Endodermal cell (in vitro differentiated cells): ENCODE measurements around the gene HECW1. TPM values are rescaled to one million over a fixed set of nuclear protein-coding genes. Genes with fewer than 3 reads are reported as not detected.

ENCODE experiments used
- DNase-seq: peaks from one replicate; pipeline ENCODE4 v3.0.0-alpha.2; 2017
- H3K27ac ChIP-seq: 2 replicates; pipeline ENCODE4 v1.5.1; 2013; ENCODE audit warnings: mild to moderate bottlenecking, low read depth, low read length, moderate library complexity
- H3K27me3 ChIP-seq: 2 replicates; pipeline ENCODE4 v1.6.1; 2013; ENCODE audit warnings: mild to moderate bottlenecking, low read length, moderate library complexity; ENCODE audit not compliant: insufficient read depth, control insufficient read depth, poor library complexity, severe bottlenecking
- H3K36me3 ChIP-seq: 2 replicates; pipeline ENCODE4 v1.7.0; 2013; ENCODE audit warnings: mild to moderate bottlenecking, low read length, moderate library complexity; ENCODE audit not compliant: control insufficient read depth, insufficient read depth
- H3K4me1 ChIP-seq: one replicate; pipeline ENCODE4 v1.7.0; 2013; ENCODE audit warnings: low read length; ENCODE audit not compliant: control insufficient read depth, insufficient read depth
- H3K4me3 ChIP-seq: 2 replicates; pipeline ENCODE4 v1.5.1; 2013; ENCODE audit warnings: mild to moderate bottlenecking, low read length, moderate library complexity
- H3K9ac ChIP-seq: 2 replicates; pipeline ENCODE4 v1.6.1; 2013; ENCODE audit warnings: mild to moderate bottlenecking, low read length, moderate library complexity; ENCODE audit not compliant: poor library complexity, severe bottlenecking; ENCODE audit errors: extremely low read depth
- H3K9me3 ChIP-seq: 2 replicates; pipeline ENCODE4 v1.6.1; 2013; ENCODE audit warnings: mild to moderate bottlenecking, low read length, moderate library complexity; ENCODE audit not compliant: control insufficient read depth
- H3K27ac Mint-ChIP-seq: 2 replicates; pipeline ENCODE4 v1.8.0; 2020; ENCODE audit warnings: mixed read lengths
- H3K27me3 Mint-ChIP-seq: 2 replicates; pipeline ENCODE4 v1.8.0; 2021; ENCODE audit warnings: mild to moderate bottlenecking, mixed read lengths; ENCODE audit not compliant: insufficient read depth
- H3K36me3 Mint-ChIP-seq: 2 replicates; pipeline ENCODE4 v1.8.0; 2020; ENCODE audit warnings: low read depth, mixed read lengths
- H3K4me1 Mint-ChIP-seq: 2 replicates; pipeline ENCODE4 v1.8.0; 2020; ENCODE audit warnings: mixed read lengths
- H3K4me3 Mint-ChIP-seq: 2 replicates; pipeline ENCODE4 v1.8.0; 2020; ENCODE audit warnings: mild to moderate bottlenecking, moderate library complexity, mixed read lengths
- H3K9me3 Mint-ChIP-seq: 2 replicates; pipeline ENCODE4 v1.8.0; 2020; ENCODE audit warnings: mild to moderate bottlenecking, mixed read lengths
- WGBS, 2 experiments: methylation state at CpG; one replicate each; pipeline versions ENCODE4 v1.1.5 to v1.1.7; 2013; ENCODE audit warnings: missing lambda C conversion rate in 2 of 2, mixed read lengths in 1 of 2; ENCODE audit not compliant: insufficient coverage in 1 of 2, insufficient read length in 1 of 2; 5-methylcytosine and 5-hydroxymethylcytosine counted together
- total RNA-seq, 2 donors: library from RNA; stranded (reverse); fragmentation: NEBNext Ultra II Directional in 1 of 2; extraction: Animal tissue kit (Norgen Biotek cat#: 25700) in 1 of 2; gene quantifications; 2 replicates in 1 of 2; 3 replicates in 1 of 2; pipeline ENCODE4 v1.2.1, GENCODE V29; 2021
- TF ChIP-seq, protein P1 (sequence below): fragments of 200-600 bp; sonication (generic); conservative IDR thresholded peaks from 2 replicates; pipeline ENCODE4 v1.5.0; 2021; ENCODE audit warnings: antibody characterized with exemption, mild to moderate bottlenecking

The HECW1 gene
- total RNA-seq, 2 donors from 2014 or later, result 4.6 to 12.0 TPM

GRCh38 chr7:43328336-43328735, 215.9 kb downstream of the HECW1 start:
- TF ChIP-seq, protein P1, sequence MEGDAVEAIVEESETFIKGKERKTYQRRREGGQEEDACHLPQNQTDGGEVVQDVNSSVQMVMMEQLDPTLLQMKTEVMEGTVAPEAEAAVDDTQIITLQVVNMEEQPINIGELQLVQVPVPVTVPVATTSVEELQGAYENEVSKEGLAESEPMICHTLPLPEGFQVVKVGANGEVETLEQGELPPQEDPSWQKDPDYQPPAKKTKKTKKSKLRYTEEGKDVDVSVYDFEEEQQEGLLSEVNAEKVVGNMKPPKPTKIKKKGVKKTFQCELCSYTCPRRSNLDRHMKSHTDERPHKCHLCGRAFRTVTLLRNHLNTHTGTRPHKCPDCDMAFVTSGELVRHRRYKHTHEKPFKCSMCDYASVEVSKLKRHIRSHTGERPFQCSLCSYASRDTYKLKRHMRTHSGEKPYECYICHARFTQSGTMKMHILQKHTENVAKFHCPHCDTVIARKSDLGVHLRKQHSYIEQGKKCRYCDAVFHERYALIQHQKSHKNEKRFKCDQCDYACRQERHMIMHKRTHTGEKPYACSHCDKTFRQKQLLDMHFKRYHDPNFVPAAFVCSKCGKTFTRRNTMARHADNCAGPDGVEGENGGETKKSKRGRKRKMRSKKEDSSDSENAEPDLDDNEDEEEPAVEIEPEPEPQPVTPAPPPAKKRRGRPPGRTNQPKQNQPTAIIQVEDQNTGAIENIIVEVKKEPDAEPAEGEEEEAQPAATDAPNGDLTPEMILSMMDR, result no peak
- peaks cover 8% of the 10 kb centered on the region for H3K4me1 ChIP-seq
- Mint-ChIP-seq H3K36me3 (no peaks in the 10 kb centered on the region), H3K27me3 (no peaks in the 10 kb centered on the region), H3K4me1 (peaks cover 16% of the 10 kb centered on the region), H3K4me3 (no peak overlapping the region), H3K9me3 (no peaks in the 10 kb centered on the region), H3K27ac (no peak overlapping the region)
- H3K36me3 ChIP-seq, result no peaks in the 10 kb centered on the region
- no peaks in the 10 kb centered on the region for H3K9me3 ChIP-seq
- H3K9ac ChIP-seq, result no peak overlapping the region
- H3K27ac ChIP-seq, result no peak overlapping the region
- no peak for DNase-seq
- H3K27me3 ChIP-seq, result no peaks in the 10 kb centered on the region
- 95 to 96% methylated on average over 8 to 9 of the region's 9 CpGs for whole genome bisulfite sequencing, 2 experiments
- no peak overlapping the region for H3K4me3 ChIP-seq

GRCh38 chr7:43328785-43329380, 216.4 kb downstream of the HECW1 start:
- Mint-ChIP-seq H3K27ac (peak overlapping the region; percentile 62), H3K4me3 (no peak overlapping the region), H3K4me1 (peaks cover 20% of the 10 kb centered on the region), H3K27me3 (no peaks in the 10 kb centered on the region), H3K36me3 (no peaks in the 10 kb centered on the region), H3K9me3 (no peaks in the 10 kb centered on the region)
- 80 to 92% methylated on average over 5 to 6 of the region's 6 CpGs for WGBS, 2 experiments
- Histone ChIP-seq H3K9ac (no peak overlapping the region), H3K36me3 (no peaks in the 10 kb centered on the region), H3K9me3 (no peaks in the 10 kb centered on the region), H3K4me1 (peaks cover 8% of the 10 kb centered on the region), H3K27ac (peak overlapping the region; percentile 44), H3K4me3 (no peak overlapping the region), H3K27me3 (no peaks in the 10 kb centered on the region)
- no peak for DNase-seq
- TF ChIP-seq, protein P1, result no peak

- peaks cover 11% of the 10 kb centered on the region for H3K4me1 ChIP-seq
- no peaks in the 10 kb centered on the region for H3K27me3 ChIP-seq
- TF ChIP-seq, protein P1, result no peak
- no peak overlapping the region for H3K27ac ChIP-seq
- WGBS, 2 experiments, result 92 to 95% methylated on average over 5 to 8 of the region's 8 CpGs
- H3K36me3 Mint-ChIP-seq, result no peaks in the 10 kb centered on the region
- H3K27ac Mint-ChIP-seq, result no peak overlapping the region
- H3K4me1 Mint-ChIP-seq, result peaks cover 26% of the 10 kb centered on the region
- H3K4me3 ChIP-seq, result no peak overlapping the region
- no peak overlapping the region for H3K4me3 Mint-ChIP-seq
- H3K27me3 Mint-ChIP-seq, result no peaks in the 10 kb centered on the region
- H3K9me3 ChIP-seq, result no peaks in the 10 kb centered on the region
- no peaks in the 10 kb centered on the region for H3K9me3 Mint-ChIP-seq
- H3K36me3 ChIP-seq, result no peaks in the 10 kb centered on the region
- no peak for DNase-seq
- H3K9ac ChIP-seq, result no peak overlapping the region
Observed at GRCh38 chr7:43332193-43332796, 219.8 kb downstream of the HECW1 start.
